Sigmoid colon (tissue), 3 donors: ENCODE data around the gene SCN1B.

ENCODE experiments used
- POLR2A ChIP-seq, 2 donors: fragments of 450-650 bp; IDR thresholded peaks; one replicate each; pipeline ENCODE4 v1.6.1; 2016; ENCODE audit warnings: antibody characterized with exemption in 2 of 2, mild to moderate bottlenecking in 2 of 2, moderate library complexity in 2 of 2
- TF ChIP-seq, protein P1 (sequence below), 4 experiments: fragments of 450-650 bp in 3 of 4; fragments of 200-600 bp in 1 of 4; IDR thresholded peaks; one replicate each; pipeline ENCODE4 v1.5.1; 2016 to 2019; ENCODE audit warnings: antibody characterized with exemption in 4 of 4, mild to moderate bottlenecking in 3 of 4, moderate library complexity in 2 of 4

DNA sequence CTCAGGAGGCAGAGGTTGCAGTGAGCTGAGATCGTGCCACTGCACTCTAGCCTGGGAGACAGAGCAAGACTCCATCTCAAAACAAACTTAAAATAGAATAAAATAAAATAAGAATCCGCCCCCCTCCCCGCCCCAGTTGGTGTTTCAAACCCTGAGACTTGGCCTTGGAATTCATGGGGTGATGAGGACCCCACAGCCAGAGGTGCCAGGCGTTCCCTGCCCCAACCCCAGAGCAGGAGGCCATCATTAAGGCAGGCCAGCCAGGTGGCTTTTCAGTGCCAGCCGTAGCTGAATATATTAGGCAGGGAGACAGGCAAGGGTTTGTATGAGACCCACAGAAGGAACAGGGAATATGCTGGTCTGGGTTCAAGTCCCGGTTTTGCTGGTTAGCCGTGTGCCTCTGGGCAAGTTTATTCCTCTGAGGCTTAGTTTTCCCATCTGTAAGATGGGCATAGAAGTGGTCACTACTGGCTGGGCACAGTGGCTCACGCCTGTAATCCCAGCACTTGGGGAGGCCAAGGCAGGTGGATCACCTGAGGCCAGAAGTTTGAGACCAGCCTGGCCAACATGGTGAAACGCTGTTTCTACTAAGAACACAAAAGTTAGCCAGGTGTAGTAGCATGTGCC lies 23.5 kb downstream of the SCN1B start:
- TF ChIP-seq POLR2A (IDR thresholded peaks at IDR 0.05), result no peak
- TF ChIP-seq, protein P1, sequence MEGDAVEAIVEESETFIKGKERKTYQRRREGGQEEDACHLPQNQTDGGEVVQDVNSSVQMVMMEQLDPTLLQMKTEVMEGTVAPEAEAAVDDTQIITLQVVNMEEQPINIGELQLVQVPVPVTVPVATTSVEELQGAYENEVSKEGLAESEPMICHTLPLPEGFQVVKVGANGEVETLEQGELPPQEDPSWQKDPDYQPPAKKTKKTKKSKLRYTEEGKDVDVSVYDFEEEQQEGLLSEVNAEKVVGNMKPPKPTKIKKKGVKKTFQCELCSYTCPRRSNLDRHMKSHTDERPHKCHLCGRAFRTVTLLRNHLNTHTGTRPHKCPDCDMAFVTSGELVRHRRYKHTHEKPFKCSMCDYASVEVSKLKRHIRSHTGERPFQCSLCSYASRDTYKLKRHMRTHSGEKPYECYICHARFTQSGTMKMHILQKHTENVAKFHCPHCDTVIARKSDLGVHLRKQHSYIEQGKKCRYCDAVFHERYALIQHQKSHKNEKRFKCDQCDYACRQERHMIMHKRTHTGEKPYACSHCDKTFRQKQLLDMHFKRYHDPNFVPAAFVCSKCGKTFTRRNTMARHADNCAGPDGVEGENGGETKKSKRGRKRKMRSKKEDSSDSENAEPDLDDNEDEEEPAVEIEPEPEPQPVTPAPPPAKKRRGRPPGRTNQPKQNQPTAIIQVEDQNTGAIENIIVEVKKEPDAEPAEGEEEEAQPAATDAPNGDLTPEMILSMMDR (IDR thresholded peaks at IDR 0.05), result no peak
